GM19395 (cell line): ENCODE measurements around the gene MAP4.
"Not testable (repeated sequence)": the region's sequence is repeated elsewhere in the genome, so short reads cannot be mapped to it uniquely, and the experiment has no call there.

Source experiments
- ATAC-seq: cut with Tn5 transposase; IDR thresholded peaks from one replicate; pipeline ENCODE4 v1.9.1; 2021; ENCODE audit warnings: mild to moderate bottlenecking, moderate library complexity; ENCODE audit not compliant: unreplicated experiment

The MAP4 gene, protein sequence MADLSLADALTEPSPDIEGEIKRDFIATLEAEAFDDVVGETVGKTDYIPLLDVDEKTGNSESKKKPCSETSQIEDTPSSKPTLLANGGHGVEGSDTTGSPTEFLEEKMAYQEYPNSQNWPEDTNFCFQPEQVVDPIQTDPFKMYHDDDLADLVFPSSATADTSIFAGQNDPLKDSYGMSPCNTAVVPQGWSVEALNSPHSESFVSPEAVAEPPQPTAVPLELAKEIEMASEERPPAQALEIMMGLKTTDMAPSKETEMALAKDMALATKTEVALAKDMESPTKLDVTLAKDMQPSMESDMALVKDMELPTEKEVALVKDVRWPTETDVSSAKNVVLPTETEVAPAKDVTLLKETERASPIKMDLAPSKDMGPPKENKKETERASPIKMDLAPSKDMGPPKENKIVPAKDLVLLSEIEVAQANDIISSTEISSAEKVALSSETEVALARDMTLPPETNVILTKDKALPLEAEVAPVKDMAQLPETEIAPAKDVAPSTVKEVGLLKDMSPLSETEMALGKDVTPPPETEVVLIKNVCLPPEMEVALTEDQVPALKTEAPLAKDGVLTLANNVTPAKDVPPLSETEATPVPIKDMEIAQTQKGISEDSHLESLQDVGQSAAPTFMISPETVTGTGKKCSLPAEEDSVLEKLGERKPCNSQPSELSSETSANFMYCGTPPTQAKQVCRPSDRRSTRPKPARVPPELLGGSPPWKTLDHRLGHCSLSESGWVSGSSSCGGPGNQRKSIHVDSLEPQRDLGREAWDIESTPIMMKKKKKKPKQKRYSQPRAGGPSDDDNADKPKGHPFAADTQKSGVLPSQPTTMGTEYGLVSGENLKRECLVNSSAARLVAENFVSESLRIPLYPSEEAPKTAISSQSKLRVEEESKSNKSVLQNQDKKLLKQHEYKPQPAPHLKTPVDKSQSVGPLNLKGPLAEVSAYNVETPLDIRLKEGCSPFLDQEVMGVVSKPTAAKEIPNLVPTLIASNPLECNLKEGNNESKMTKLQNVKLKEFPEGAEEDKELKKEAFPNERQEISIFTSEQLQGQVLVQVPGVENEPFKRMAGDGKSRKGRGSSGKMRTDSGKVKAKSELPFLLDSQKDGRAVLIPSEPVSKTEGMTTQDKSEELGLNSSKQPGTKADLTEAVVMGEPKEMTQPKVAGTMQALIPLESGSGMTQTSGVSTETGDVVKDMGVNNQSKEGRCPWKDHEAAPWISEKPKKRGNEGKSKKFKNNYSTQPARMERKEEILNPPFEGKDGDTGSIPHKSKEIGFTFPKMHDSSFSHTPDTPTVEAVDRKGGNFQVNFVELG (N-terminal part only)

GRCh38 chr3:48016301-48016973 is at the start of gene MAP4:
Gene MAP4, minus strand, starts transcription at chr3:48016416. Its CDS starts 17,556 bp downstream, at chr3:47998860.
- no peak for ATAC-seq

GRCh38 chr3:48065035-48065434 is 48.8 kb upstream of the MAP4 start:
- ATAC-seq, result no peak

- ATAC-seq, result no peak
These were observed 48.1 kb upstream of the MAP4 start for GRCh38 chr3:48064292-48064829.

GRCh38 chr3:48061586-48061985 is 45.4 kb upstream of the MAP4 start:
- not testable (repeated sequence) for ATAC-seq

DNA sequence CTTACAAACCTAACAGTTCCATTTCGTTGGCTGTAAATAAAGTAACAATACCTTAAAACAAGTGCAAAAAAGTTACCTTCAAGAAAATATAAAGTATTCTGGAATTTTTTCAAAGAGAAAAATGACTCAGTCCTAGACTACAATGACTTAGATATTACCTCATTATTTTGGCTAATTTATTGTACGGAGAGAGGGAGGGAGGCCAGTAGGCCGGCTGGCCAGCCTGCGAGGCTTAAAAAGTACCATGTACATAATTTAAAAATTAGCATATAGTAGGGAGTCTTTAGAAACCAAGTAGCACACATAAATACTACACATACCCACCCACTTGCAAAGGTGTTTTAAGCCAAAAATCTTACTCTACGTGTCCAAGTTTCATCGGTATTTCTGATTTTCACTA is 41.9 kb upstream of the MAP4 start:
- no peak for ATAC-seq

DNA sequence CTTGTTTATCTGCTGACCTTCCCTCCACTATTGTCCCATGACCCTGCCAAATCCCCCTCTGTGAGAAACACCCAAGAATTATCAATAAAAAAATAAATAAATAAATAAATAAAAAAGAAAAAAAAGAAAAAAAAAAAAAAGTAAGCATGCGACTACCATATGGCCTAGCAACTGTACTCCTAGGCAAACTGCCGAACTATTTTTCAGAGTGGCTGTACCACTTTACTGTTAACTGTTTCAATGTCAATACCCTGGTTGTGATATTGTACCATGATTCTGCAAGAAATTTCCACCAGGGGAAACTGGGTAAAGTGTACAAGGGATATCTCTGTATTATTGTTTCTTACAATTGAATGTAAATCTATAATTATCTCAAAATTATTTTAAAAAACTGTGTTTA is 41.3 kb upstream of the MAP4 start:
- ATAC-seq, result no peak

DNA sequence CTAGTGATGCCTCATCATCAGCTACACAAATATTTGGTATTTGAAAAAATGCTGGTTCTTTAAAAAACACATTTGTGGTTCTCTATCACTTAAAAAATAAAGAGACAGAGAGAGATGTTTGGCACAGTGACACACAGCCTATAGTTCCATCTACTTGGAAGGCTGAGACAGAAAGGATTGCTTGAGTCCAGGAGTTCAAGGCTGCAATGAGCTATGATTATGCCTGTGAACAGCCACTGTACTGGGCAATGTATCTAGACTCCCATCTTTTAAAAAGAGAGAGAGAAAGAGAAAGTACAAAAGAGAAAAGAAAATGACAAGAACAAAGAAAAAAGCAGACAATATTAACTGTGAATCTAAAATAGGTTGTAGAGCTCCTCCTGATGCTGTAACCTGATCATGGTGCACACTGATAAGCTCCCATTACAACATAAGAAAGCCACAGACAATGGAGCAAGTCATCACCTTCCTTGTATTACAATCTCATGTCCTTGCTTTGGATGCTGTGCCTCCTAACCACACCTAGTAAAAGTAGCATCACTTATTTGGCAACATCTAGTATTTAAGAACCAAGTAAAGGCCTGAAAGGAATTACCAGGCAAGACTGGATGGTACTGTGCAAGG is 31.7 kb upstream of the MAP4 start:
- no peak for ATAC-seq

DNA sequence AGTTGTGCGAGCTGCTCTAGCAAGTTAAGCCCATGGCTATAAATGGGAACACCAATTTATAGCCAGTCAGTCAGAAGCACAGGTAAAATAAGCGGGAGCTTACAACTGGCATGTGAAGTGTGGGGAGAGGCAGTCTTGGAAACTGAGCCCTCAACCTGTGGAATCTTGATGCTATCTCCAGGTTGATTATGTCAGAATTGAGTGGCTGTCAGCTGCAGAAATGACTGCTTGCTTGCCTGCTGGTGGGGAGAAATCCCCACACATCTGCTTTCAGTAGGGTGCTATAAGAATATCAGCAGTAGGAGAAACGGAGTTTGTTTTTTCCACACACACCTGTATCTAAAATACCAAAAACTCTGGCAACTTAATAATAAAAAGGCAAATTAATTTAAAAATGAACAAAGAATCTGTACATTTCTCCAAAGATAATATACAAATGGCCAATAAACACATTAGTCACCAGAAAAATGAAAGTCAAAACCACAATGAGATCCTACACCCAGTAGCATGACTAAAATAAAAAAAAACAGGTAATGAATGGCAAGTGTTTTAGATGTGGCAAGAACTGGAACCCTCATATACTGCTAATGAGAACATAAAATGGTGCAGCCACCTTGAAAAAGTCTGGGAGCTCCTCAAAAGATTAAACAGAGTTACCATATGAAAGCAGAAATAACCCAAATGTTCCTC is 26.0 kb upstream of the MAP4 start:
- ATAC-seq, result no peak

DNA sequence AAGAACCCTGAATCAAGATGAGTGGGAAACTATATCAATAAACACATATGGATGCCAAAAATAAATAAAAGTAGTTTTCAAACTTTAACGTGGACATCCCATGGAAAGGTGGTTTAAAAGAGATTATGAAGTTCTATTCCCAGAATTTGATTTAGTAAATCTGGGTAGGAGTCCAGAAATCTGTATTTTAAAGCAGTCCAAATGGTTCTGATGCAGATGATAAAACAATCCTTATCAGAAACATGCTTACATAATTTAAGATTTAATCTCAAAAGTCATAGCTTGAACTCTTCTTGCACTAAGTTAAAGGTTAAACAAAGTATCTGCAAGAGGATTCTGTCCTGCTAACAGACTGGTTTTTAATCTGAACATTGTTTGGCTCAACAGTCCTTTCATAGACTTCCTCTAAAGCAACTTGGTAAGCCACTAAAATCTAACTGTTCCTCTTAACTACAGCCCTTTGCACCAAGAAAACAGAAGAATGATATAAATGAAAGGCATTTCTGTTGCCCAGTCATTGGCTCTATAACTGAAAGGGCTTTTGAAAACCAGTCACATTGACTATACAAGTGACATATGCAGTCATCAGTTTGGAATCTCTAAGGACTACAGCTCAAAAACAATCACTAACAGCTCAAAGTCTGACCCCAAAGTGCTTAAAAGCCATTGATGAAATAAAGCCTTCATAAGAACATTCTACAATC is 23.4 kb upstream of the MAP4 start:
- ATAC-seq, result no peak

GRCh38 chr3:48038971-48039481 is 22.8 kb upstream of the MAP4 start:
- ATAC-seq, result no peak

DNA sequence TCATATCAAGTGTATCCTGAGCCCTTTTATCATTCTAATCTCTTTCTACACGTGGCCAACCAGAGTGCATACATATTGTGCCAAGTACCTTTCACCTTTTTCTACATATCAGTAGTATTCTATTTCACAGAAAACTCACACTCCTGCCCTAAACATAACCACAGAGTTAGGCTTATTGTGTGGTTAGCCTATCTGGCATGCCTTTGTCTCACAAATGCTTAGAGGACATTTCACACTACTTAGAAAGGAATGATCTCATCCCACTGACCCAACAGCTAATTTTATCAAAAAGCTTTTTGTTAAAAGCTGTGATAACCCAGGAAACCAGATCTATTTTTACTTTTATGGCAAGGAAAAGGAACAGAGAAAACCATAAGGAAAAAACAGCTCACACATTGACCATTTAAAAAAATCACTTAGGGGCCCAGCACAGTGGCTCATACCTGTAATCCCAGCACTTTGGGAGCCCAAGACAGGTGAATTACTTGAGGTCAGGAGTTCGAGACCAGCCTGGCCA is 17.8 kb upstream of the MAP4 start:
- ATAC-seq, result no peak

GRCh38 chr3:48030188-48030587 is 14.0 kb upstream of the MAP4 start:
- no peak for ATAC-seq

GRCh38 chr3:48026951-48027908 is 11.0 kb upstream of the MAP4 start:
- no peak for ATAC-seq

DNA sequence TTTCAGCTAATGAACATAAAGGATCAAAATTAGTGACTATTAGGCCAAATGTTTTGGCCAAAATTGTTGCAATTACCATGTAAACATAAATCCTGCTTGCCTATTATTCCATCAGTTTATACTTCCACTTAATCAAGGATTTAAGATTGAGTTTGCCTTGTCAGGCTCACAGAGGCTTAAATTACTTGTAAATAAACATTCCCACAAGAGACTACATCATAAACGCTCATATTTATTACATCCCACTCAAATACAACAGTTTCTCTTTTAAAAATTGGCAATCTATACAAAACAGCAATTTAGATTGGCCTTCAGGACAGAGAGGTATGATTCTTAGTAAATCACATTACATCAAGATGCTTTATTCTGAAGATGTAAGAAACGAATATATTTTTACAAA is 9.9 kb upstream of the MAP4 start:
- ATAC-seq, result no peak

DNA sequence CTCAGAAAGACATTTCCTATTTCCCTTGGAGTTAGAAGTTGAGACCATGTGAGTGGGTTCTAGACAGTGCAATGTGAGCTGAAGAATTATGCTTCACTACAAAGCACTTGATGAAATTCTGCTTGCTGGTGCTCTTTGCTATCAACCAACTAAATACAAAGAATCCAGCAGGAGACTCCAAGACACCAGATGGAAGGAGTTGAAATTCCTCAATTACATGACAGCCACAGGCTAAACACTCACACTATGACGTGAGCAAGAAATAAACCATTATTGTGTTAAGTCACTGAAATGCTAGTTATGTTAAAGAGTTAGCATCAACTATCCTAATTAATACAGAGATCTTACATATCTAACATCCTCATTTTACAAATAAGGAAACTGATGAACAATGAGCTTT is 8.2 kb upstream of the MAP4 start:
- no peak for ATAC-seq

- ATAC-seq, result no peak
These were observed 7.2 kb upstream of the MAP4 start for GRCh38 chr3:48023377-48023776.

GRCh38 chr3:48022178-48022577 is 6.0 kb upstream of the MAP4 start:
- ATAC-seq, result no peak
